Measurements from ENCODE around the gene SLU7. TPM values are rescaled to one million over a fixed set of nuclear protein-coding genes. Genes with fewer than 3 reads are reported as not detected.
A peak's percentile ranks its signal among the peaks of the same experiment; 100 is the strongest.
"Not testable (repeated sequence)": the region's sequence is repeated elsewhere in the genome, so short reads cannot be mapped to it uniquely, and the experiment has no call there.

The SLU7 gene
- total RNA-seq, 1 donor from 2014 or later = 35.8 TPM

GRCh38 chr5:160441311-160441781 lies 22.5 kb upstream of the SLU7 start:
- Mint-ChIP-seq H3K9me3 (no peaks in the 10 kb centered on the region), H3K27me3 (ENCODE audit: low read depth) (peaks cover 15% of the 10 kb centered on the region), H3K4me1 (peaks cover 9% of the 10 kb centered on the region), H3K36me3 (no peaks in the 10 kb centered on the region), H3K27ac (no peak overlapping the region), H3K4me3 (no peak overlapping the region)
- TF ChIP-seq CTCF (IDR thresholded peaks at IDR 0.05; ENCODE audit: unreplicated experiment) = no peak
- DNase-seq (ENCODE audit: low spot score in 2 of 2, unreplicated experiment in 2 of 2) = no peak

- H3K4me3 Mint-ChIP-seq = peak overlapping the region; percentile 71
- no peak overlapping the region for H3K27ac Mint-ChIP-seq
- peaks cover 11% of the 10 kb centered on the region for H3K4me1 Mint-ChIP-seq
- no peaks in the 10 kb centered on the region for H3K9me3 Mint-ChIP-seq
- H3K27me3 Mint-ChIP-seq (ENCODE audit: low read depth) = peaks cover 23% of the 10 kb centered on the region
- no peaks in the 10 kb centered on the region for H3K36me3 Mint-ChIP-seq
- DNase-seq (ENCODE audit: low spot score in 2 of 2, unreplicated experiment in 2 of 2) = peak; percentile 66 to 95
- TF ChIP-seq CTCF (IDR thresholded peaks at IDR 0.05; ENCODE audit: unreplicated experiment) = peak; percentile 96
These were observed 20.3 kb upstream of the SLU7 start for GRCh38 chr5:160439205-160439600.

GRCh38 chr5:160438316-160439204 lies 19.7 kb upstream of the SLU7 start:
- H3K27ac Mint-ChIP-seq = peak overlapping the region; percentile 50
- peak overlapping the region; percentile 71 for H3K4me3 Mint-ChIP-seq
- DNase-seq (ENCODE audit: low spot score in 2 of 2, unreplicated experiment in 2 of 2) = peak in 1 of 2 experiments; percentile 41
- peaks cover 23% of the 10 kb centered on the region for H3K27me3 Mint-ChIP-seq (ENCODE audit: low read depth)
- peaks cover 18% of the 10 kb centered on the region for H3K4me1 Mint-ChIP-seq
- H3K36me3 Mint-ChIP-seq = no peaks in the 10 kb centered on the region
- TF ChIP-seq CTCF (IDR thresholded peaks at IDR 0.05; ENCODE audit: unreplicated experiment) = no peak
- H3K9me3 Mint-ChIP-seq = no peaks in the 10 kb centered on the region

- Mint-ChIP-seq H3K4me1 (peaks cover 23% of the 10 kb centered on the region), H3K9me3 (no peaks in the 10 kb centered on the region), H3K27ac (no peak overlapping the region), H3K4me3 (no peak overlapping the region), H3K27me3 (ENCODE audit: low read depth) (peaks cover 23% of the 10 kb centered on the region), H3K36me3 (no peaks in the 10 kb centered on the region)
- no peak for DNase-seq (ENCODE audit: low spot score in 2 of 2, unreplicated experiment in 2 of 2)
- no peak for TF ChIP-seq CTCF (IDR thresholded peaks at IDR 0.05; ENCODE audit: unreplicated experiment)
These were observed 18.4 kb upstream of the SLU7 start for GRCh38 chr5:160437271-160437670.

GRCh38 chr5:160436661-160437060 lies 17.8 kb upstream of the SLU7 start:
- Mint-ChIP-seq H3K27me3 (ENCODE audit: low read depth) (peaks cover 23% of the 10 kb centered on the region), H3K4me1 (peaks cover 23% of the 10 kb centered on the region)
- H3K36me3 Mint-ChIP-seq; H3K4me3 Mint-ChIP-seq; H3K9me3 Mint-ChIP-seq; DNase-seq (ENCODE audit: low spot score in 2 of 2, unreplicated experiment in 2 of 2); H3K27ac Mint-ChIP-seq: not testable (repeated sequence)

GRCh38 chr5:160436017-160436416 lies 17.1 kb upstream of the SLU7 start:
- Mint-ChIP-seq H3K9me3 (no peaks in the 10 kb centered on the region), H3K4me3 (no peak overlapping the region), H3K27me3 (ENCODE audit: low read depth) (peaks cover 23% of the 10 kb centered on the region), H3K27ac (no peak overlapping the region), H3K36me3 (no peaks in the 10 kb centered on the region), H3K4me1 (peaks cover 23% of the 10 kb centered on the region)
- DNase-seq (ENCODE audit: low spot score in 2 of 2, unreplicated experiment in 2 of 2) = no peak
- no peak for TF ChIP-seq CTCF (IDR thresholded peaks at IDR 0.05; ENCODE audit: unreplicated experiment)

Data from mesothelial cell of epicardium (in vitro differentiated cells).